ENCODE measurements around the gene CLDN11.

Gene CLDN11

GRCh38 chr3:170418422-170419398 is at the start of gene CLDN11:
CLDN11 (plus strand) TSS chr3:170418868; CDS start chr3:170419067, 199 bp downstream.
- DNase-seq (ENCODE audit: low read depth) = no peak

GRCh38 chr3:170368921-170369320 is 49.7 kb upstream of the CLDN11 start:
- DNase-seq (ENCODE audit: low read depth) = no peak

GRCh38 chr3:170372190-170372879 is 46.3 kb upstream of the CLDN11 start:
- DNase-seq (ENCODE audit: low read depth) = no peak

- peak; percentile 9 for DNase-seq (ENCODE audit: low read depth)
These were observed 35.1 kb upstream of the CLDN11 start for GRCh38 chr3:170383567-170383966.

- no peak for DNase-seq (ENCODE audit: low read depth)
These were observed 32.2 kb upstream of the CLDN11 start for GRCh38 chr3:170386468-170386867.

- DNase-seq (ENCODE audit: low read depth) = peak; percentile 48
These were observed 30.7 kb upstream of the CLDN11 start for GRCh38 chr3:170387950-170388349.

GRCh38 chr3:170391108-170391507 is 27.6 kb upstream of the CLDN11 start:
- no peak for DNase-seq (ENCODE audit: low read depth)

- DNase-seq (ENCODE audit: low read depth) = no peak
These were observed 21.0 kb upstream of the CLDN11 start for GRCh38 chr3:170397685-170398084.

- no peak for DNase-seq (ENCODE audit: low read depth)
These were observed 13.6 kb upstream of the CLDN11 start for GRCh38 chr3:170405101-170405500.

GRCh38 chr3:170410428-170411029 is 8.1 kb upstream of the CLDN11 start:
- no peak for DNase-seq (ENCODE audit: low read depth)

- no peak for DNase-seq (ENCODE audit: low read depth)
These were observed 5.4 kb upstream of the CLDN11 start for GRCh38 chr3:170413291-170413690.

- peak; percentile 96 for DNase-seq (ENCODE audit: low read depth)
These were observed 4.4 kb upstream of the CLDN11 start for GRCh38 chr3:170414202-170414663.

- DNase-seq (ENCODE audit: low read depth) = no peak
These were observed 1.6 kb upstream of the CLDN11 start for GRCh38 chr3:170417090-170417489.

GRCh38 chr3:170419557-170420087 is 954 bp downstream of the CLDN11 start:
- DNase-seq (ENCODE audit: low read depth) = no peak

- DNase-seq (ENCODE audit: low read depth) = no peak
These were observed 1.7 kb downstream of the CLDN11 start for GRCh38 chr3:170420307-170420821.

GRCh38 chr3:170421111-170421641 is 2.5 kb downstream of the CLDN11 start:
- DNase-seq (ENCODE audit: low read depth) = no peak

- DNase-seq (ENCODE audit: low read depth) = no peak
These were observed 3.1 kb downstream of the CLDN11 start for GRCh38 chr3:170421758-170422157.

GRCh38 chr3:170423001-170423615 is 4.4 kb downstream of the CLDN11 start:
- DNase-seq (ENCODE audit: low read depth) = no peak

- no peak for DNase-seq (ENCODE audit: low read depth)
These were observed 6.2 kb downstream of the CLDN11 start for GRCh38 chr3:170424879-170425278.

GRCh38 chr3:170425491-170426239 is 7.0 kb downstream of the CLDN11 start:
- no peak for DNase-seq (ENCODE audit: low read depth)
